SK-N-SH treated with all-trans-retinoic acid at 6 μM for 48 hours (cell line): Measurements from ENCODE around the gene PDE4B.

Source experiments
- ATAC-seq: fragments of 200-7000 bp; cut with Tn5 transposase; 3 replicates; pipeline ENCODE4 v1.9.1; 2020; ENCODE audit warnings: mild to moderate bottlenecking, moderate library complexity
- ARNTL ChIP-seq: fragments of 450-650 bp; formaldehyde crosslinking; IDR thresholded peaks from 2 replicates; pipeline ENCODE4 v1.5.0; 2020; ENCODE audit warnings: low read depth, mild to moderate bottlenecking, moderate library complexity, borderline replicate concordance
- CSDC2 ChIP-seq: fragments of 250-450 bp; sonication (Bioruptor Pico); IDR thresholded peaks from 2 replicates; pipeline ENCODE4 v1.5.0; 2020; ENCODE audit warnings: mild to moderate bottlenecking, moderate library complexity
- CSRNP3 ChIP-seq: fragments of 250-450 bp; sonication (Bioruptor Pico); IDR thresholded peaks from 2 replicates; pipeline ENCODE4 v1.5.1; 2021; ENCODE audit warnings: mild to moderate bottlenecking, moderate library complexity
- ESRRG ChIP-seq: fragments of 250-450 bp; sonication (Bioruptor Pico); IDR thresholded peaks from 2 replicates; pipeline ENCODE4 v1.6.1; 2021; ENCODE audit warnings: mild to moderate bottlenecking
- GLIS3 ChIP-seq: fragments of 250-450 bp; sonication (Bioruptor Pico); IDR thresholded peaks from 2 replicates; pipeline ENCODE4 v1.5.0; 2020; ENCODE audit warnings: mild to moderate bottlenecking, moderate library complexity
- ISL1 ChIP-seq: fragments of 250-450 bp; sonication (Bioruptor Pico); IDR thresholded peaks from 2 replicates; pipeline ENCODE4 v2.1.2; 2022; ENCODE audit warnings: mild to moderate bottlenecking, moderate library complexity
- OSR1 ChIP-seq: fragments of 250-450 bp; sonication (Bioruptor Pico); IDR thresholded peaks from 2 replicates; pipeline ENCODE4 v1.8.0; 2022; ENCODE audit warnings: moderate library complexity, mild to moderate bottlenecking, inconsistent platforms
- POU6F1 ChIP-seq: fragments of 250-450 bp; sonication (Bioruptor Pico); IDR thresholded peaks from 2 replicates; pipeline ENCODE4 v1.8.0; 2021; ENCODE audit warnings: low read depth, mild to moderate bottlenecking, moderate library complexity, borderline replicate concordance
- PPARA ChIP-seq: fragments of 250-450 bp; sonication (Bioruptor Pico); IDR thresholded peaks from 2 replicates; pipeline ENCODE4 v1.5.0; 2020; ENCODE audit warnings: mild to moderate bottlenecking, borderline replicate concordance
- RARB ChIP-seq: fragments of 250-450 bp; sonication (Bioruptor Pico); IDR thresholded peaks from 2 replicates; pipeline ENCODE4 v1.8.0; 2021; ENCODE audit warnings: mild to moderate bottlenecking, moderate library complexity
- SNAI2 ChIP-seq: fragments of 250-450 bp; sonication (Bioruptor Pico); IDR thresholded peaks from 2 replicates; pipeline ENCODE4 v1.5.0; 2020; ENCODE audit warnings: mild to moderate bottlenecking, moderate library complexity
- TCF4 ChIP-seq: fragments of 250-450 bp; sonication (Bioruptor Pico); IDR thresholded peaks from 2 replicates; pipeline ENCODE4 v1.8.0; 2021; ENCODE audit warnings: mild to moderate bottlenecking, moderate library complexity, borderline replicate concordance
- TOX ChIP-seq: fragments of 250-450 bp; sonication (Bioruptor Pico); IDR thresholded peaks from 2 replicates; pipeline ENCODE4 v1.8.0; 2021; ENCODE audit warnings: mild to moderate bottlenecking, moderate library complexity, borderline replicate concordance
- TSHZ2 ChIP-seq: fragments of 250-450 bp; sonication (Bioruptor Pico); IDR thresholded peaks from 2 replicates; pipeline ENCODE4 v1.5.0; 2020; ENCODE audit warnings: mild to moderate bottlenecking, moderate library complexity
- ZC3H10 ChIP-seq: fragments of 250-450 bp; sonication (Bioruptor Pico); IDR thresholded peaks from 2 replicates; pipeline ENCODE4 v1.5.1; 2021; ENCODE audit warnings: mild to moderate bottlenecking, moderate library complexity
- ZFP3 ChIP-seq: fragments of 250-450 bp; sonication (Bioruptor Pico); IDR thresholded peaks from 2 replicates; pipeline ENCODE4 v1.5.0; 2020; ENCODE audit warnings: mild to moderate bottlenecking, moderate library complexity
- ZFP30 ChIP-seq: fragments of 450-650 bp; formaldehyde crosslinking; IDR thresholded peaks from 2 replicates; pipeline ENCODE4 v1.5.0; 2022; ENCODE audit warnings: mild to moderate bottlenecking, moderate library complexity
- ZNF70 ChIP-seq: fragments of 450-650 bp; formaldehyde crosslinking; IDR thresholded peaks from 2 replicates; pipeline ENCODE4 v1.5.0; 2020; ENCODE audit warnings: mild to moderate bottlenecking, moderate library complexity
- ZNF8 ChIP-seq: fragments of 450-650 bp; formaldehyde crosslinking; IDR thresholded peaks from 2 replicates; pipeline ENCODE4 v1.5.0; 2020; ENCODE audit warnings: mild to moderate bottlenecking, moderate library complexity
- TF ChIP-seq, protein P1 (sequence below): fragments of 250-450 bp; sonication (Bioruptor Pico); IDR thresholded peaks from 2 replicates; pipeline ENCODE4 v1.5.1; 2020; ENCODE audit warnings: low read depth, mild to moderate bottlenecking, moderate library complexity
- TF ChIP-seq, protein P2 (sequence below): fragments of 250-450 bp; sonication (Bioruptor Pico); IDR thresholded peaks from 2 replicates; pipeline ENCODE4 v1.8.0; 2020; ENCODE audit warnings: mild to moderate bottlenecking, moderate library complexity, borderline replicate concordance

The PDE4B gene

DNA sequence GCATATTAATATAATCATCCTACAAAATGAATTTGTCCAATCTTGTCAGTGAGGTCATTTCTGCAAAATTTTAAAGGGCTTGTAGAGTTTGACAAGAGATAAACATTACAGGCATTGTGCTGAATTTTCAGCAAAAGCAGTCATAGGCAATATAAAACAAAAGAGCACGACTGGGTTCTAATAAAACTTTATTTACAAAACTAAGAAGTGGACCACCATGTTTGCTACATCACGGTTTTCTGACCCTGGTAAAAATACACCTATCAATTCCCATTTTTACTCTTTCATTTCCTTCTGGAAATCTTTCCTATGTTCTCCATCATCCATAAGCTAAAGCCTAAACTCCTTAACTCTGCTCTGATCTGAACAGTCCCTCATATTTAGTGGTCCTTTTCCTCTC lies 511.4 kb downstream of the PDE4B start:
- no peak for ATAC-seq
- TF ChIP-seq TOX: no peak
- no peak for TF ChIP-seq RARB (CRISPR knock-in tag)
- no peak for TF ChIP-seq ZNF70 (CRISPR knock-in tag)
- TF ChIP-seq ZNF8 (CRISPR knock-in tag): no peak
- TF ChIP-seq SNAI2 (CRISPR knock-in tag): no peak
- TF ChIP-seq CSDC2 (CRISPR knock-in tag): no peak
- TF ChIP-seq ARNTL (CRISPR knock-in tag): no peak
- TF ChIP-seq, all 23 proteins: peak for 0

GRCh38 chr1:66305927-66306326 lies 513.2 kb downstream of the PDE4B start:
- no peak for ATAC-seq
- TF ChIP-seq ARNTL (CRISPR knock-in tag) (no peak), TOX (no peak), TSHZ2 (CRISPR knock-in tag) (no peak), ZC3H10 (CRISPR knock-in tag) (no peak), GLIS3 (CRISPR knock-in tag) (no peak)

DNA sequence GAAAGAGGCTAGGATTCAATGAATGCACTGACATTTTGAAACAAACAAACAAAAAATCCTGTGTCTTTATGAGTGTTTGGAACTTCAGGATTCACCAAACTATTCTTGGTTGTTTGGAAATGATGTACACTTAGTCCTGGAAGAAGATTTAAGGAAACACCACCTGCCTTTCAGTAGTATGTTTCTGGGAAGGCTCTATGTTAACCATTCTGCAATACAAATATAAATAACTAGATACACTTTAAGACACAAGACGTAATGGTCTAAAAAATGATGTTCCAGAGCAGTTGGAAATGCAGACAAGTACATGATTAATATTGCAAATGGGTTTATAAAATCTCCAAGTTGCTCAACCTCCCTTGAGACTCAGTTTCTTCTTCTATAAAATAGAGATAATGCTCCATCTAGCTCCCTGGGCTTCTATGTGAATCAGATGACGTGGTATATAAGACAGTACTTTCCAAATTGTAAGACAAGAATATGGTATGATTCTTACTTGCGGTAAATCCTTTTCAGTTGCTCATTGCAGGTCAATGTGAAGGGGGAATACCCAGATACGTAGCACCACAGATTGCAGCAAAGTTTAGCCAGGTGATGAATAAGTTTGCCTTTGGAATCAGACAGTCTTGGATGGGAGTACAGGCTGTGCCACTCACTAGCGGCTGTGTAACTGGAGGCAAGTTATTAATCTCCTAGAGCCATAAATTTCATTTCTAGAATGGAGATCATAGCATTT lies 516.5 kb downstream of the PDE4B start:
- TF ChIP-seq ZC3H10 (CRISPR knock-in tag): no peak
- no peak for TF ChIP-seq ZFP3 (CRISPR knock-in tag)
- TF ChIP-seq TCF4 (CRISPR knock-in tag): no peak
- TF ChIP-seq TOX: no peak
- TF ChIP-seq ESRRG: no peak
- TF ChIP-seq, protein P1, sequence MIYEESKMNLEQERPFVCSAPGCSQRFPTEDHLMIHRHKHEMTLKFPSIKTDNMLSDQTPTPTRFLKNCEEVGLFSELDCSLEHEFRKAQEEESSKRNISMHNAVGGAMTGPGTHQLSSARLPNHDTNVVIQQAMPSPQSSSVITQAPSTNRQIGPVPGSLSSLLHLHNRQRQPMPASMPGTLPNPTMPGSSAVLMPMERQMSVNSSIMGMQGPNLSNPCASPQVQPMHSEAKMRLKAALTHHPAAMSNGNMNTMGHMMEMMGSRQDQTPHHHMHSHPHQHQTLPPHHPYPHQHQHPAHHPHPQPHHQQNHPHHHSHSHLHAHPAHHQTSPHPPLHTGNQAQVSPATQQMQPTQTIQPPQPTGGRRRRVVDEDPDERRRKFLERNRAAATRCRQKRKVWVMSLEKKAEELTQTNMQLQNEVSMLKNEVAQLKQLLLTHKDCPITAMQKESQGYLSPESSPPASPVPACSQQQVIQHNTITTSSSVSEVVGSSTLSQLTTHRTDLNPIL (CRISPR knock-in tag): no peak
- TF ChIP-seq OSR1 (CRISPR knock-in tag): no peak
- TF ChIP-seq ZNF8 (CRISPR knock-in tag): no peak
- TF ChIP-seq GLIS3 (CRISPR knock-in tag): no peak
- TF ChIP-seq, protein P2, sequence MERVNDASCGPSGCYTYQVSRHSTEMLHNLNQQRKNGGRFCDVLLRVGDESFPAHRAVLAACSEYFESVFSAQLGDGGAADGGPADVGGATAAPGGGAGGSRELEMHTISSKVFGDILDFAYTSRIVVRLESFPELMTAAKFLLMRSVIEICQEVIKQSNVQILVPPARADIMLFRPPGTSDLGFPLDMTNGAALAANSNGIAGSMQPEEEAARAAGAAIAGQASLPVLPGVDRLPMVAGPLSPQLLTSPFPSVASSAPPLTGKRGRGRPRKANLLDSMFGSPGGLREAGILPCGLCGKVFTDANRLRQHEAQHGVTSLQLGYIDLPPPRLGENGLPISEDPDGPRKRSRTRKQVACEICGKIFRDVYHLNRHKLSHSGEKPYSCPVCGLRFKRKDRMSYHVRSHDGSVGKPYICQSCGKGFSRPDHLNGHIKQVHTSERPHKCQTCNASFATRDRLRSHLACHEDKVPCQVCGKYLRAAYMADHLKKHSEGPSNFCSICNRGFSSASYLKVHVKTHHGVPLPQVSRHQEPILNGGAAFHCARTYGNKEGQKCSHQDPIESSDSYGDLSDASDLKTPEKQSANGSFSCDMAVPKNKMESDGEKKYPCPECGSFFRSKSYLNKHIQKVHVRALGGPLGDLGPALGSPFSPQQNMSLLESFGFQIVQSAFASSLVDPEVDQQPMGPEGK (CRISPR knock-in tag): no peak
- TF ChIP-seq ZFP30 (CRISPR knock-in tag): no peak
- no peak for TF ChIP-seq ISL1
- no peak for TF ChIP-seq PPARA (CRISPR knock-in tag)
- TF ChIP-seq, all 23 proteins: peak for 0
- ATAC-seq: no peak

DNA sequence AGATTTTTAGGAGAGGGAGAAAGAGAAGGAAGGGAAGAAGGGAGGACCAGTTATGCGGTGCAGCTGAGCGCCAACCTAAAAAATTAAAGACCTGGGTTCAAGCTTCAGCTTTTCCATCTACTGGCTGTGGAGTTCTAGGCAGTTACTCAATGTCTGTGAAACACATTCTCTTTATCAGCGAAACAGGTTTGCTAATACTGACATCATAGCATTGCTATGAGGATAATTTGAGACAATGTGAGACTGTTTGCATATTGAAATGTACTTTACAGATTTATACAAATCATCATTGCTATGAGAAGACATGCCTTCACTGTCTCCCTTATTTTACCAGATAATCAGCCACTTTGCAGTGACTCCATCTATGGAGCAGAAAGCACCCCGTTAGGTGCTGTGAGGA lies 518.4 kb downstream of the PDE4B start:
- TF ChIP-seq CSRNP3 (CRISPR knock-in tag) (no peak), ZFP3 (CRISPR knock-in tag) (no peak), ZNF70 (CRISPR knock-in tag) (no peak)
- ATAC-seq: no peak

DNA sequence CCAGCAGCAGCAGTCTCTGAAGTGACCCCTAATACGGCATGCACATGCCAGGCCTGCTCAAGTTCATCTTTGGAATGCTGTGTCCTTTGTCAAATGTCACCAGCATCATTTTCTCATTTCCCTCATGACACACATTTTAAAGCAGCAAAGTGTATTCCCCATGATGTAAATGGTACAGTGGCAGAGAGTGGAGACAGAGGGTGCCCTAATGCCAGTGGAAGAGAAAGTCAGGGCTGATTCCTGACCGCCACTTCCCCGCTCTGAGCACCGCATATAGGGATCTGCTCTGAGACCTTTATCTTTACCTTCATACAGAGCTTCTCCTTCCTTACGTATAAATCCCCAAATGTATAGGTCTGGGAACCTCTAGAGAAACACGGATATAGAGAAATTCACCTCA lies 518.9 kb downstream of the PDE4B start:
- TF ChIP-seq POU6F1 (CRISPR knock-in tag) (no peak), PPARA (CRISPR knock-in tag) (no peak)
- TF ChIP-seq, all 23 proteins: peak for 0
- no peak for ATAC-seq
